Stimulated activated naive B cell treated with anti-CD40 and anti-IgM and Interleukin-4, amounts not matched to agents 10 μg/mL and 1 μg/mL and 100 μg/mL, for 72 hours (primary cell): Measurements from ENCODE around the gene ABCC5.

Experiments
- ATAC-seq, 2 donors: fragments of 150-1000 bp; cut with Tn5 transposase; replicated peaks; 2 replicates each; pipeline ENCODE4 v1.10.0; 2021; ENCODE audit warnings: moderate library complexity in 1 of 2
- DNase-seq: peaks from one replicate; pipeline ENCODE4 v3.0.0; 2021
- H3K27ac Mint-ChIP-seq: one replicate; pipeline ENCODE4 v1.8.0; 2022; ENCODE audit warnings: mild to moderate bottlenecking, mixed read lengths
- H3K27me3 Mint-ChIP-seq, 2 donors: one replicate each; pipeline ENCODE4 v1.8.0; 2022; ENCODE audit warnings: mixed read lengths in 2 of 2
- H3K36me3 Mint-ChIP-seq, 2 donors: one replicate each; pipeline ENCODE4 v1.8.0; 2022; ENCODE audit warnings: mixed read lengths in 2 of 2, mild to moderate bottlenecking in 1 of 2
- H3K4me1 Mint-ChIP-seq, 2 donors: one replicate each; pipeline ENCODE4 v1.8.0; 2022; ENCODE audit warnings: mixed read lengths in 2 of 2, mild to moderate bottlenecking in 1 of 2
- H3K4me3 Mint-ChIP-seq, 2 donors: one replicate each; pipeline ENCODE4 v1.8.0; 2022; ENCODE audit warnings: mild to moderate bottlenecking in 2 of 2, mixed read lengths in 2 of 2, moderate library complexity in 1 of 2
- H3K9me3 Mint-ChIP-seq, 2 donors: one replicate each; pipeline ENCODE4 v1.8.0; 2022; ENCODE audit warnings: mixed read lengths in 2 of 2, mild to moderate bottlenecking in 1 of 2

ABCC5 gene

GRCh38 chr3:183943739-183944138 lies 73.9 kb downstream of the ABCC5 start:
- no peak overlapping the region for H3K27ac Mint-ChIP-seq
- no peak for DNase-seq
- no peaks in the 10 kb centered on the region for H3K27me3 Mint-ChIP-seq
- H3K9me3 Mint-ChIP-seq: no peaks in the 10 kb centered on the region
- H3K4me1 Mint-ChIP-seq: no peaks in the 10 kb centered on the region
- H3K36me3 Mint-ChIP-seq: peaks cover 21 to 31% of the 10 kb centered on the region in 2 donors
- no peak for ATAC-seq
- no peak overlapping the region for H3K4me3 Mint-ChIP-seq

GRCh38 chr3:183941216-183941615 lies 76.5 kb downstream of the ABCC5 start:
- Mint-ChIP-seq H3K4me3 (no peak overlapping the region), H3K27me3 (no peaks in the 10 kb centered on the region), H3K36me3 (peaks cover 21 to 41% of the 10 kb centered on the region in 2 donors), H3K4me1 (peaks cover 0 to 3% of the 10 kb centered on the region in 2 donors), H3K27ac (no peak overlapping the region), H3K9me3 (no peaks in the 10 kb centered on the region)
- ATAC-seq (no peak), DNase-seq (no peak)

GRCh38 chr3:183937601-183938286 lies 79.9 kb downstream of the ABCC5 start:
- no peak overlapping the region for H3K4me3 Mint-ChIP-seq
- peak in 1 of 2 donors; percentile 46 for ATAC-seq
- H3K36me3 Mint-ChIP-seq: peaks cover 18 to 35% of the 10 kb centered on the region in 2 donors
- no peaks in the 10 kb centered on the region for H3K27me3 Mint-ChIP-seq
- DNase-seq: no peak
- no peaks in the 10 kb centered on the region for H3K9me3 Mint-ChIP-seq
- H3K27ac Mint-ChIP-seq: no peak overlapping the region
- H3K4me1 Mint-ChIP-seq: peaks cover 0 to 3% of the 10 kb centered on the region in 2 donors

DNA sequence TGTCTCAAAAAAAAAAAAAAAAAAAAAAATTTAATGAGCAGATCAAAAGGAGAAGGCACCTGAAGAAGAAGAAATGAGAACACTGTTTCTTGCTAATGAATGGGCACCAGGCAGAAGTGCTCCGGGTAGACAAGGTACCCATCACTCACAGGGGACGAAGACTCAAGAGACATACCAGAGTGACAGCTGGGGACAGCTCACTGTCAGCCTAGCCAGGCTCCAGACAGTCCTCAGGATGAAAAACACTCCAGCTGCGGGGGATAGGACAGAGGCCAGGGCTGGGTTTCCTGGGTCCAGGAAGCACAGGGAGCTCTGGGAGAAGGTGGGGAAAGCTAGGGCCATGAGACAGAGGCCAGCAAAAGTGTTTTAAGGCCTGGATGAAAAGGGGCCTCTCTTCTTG lies 84.5 kb downstream of the ABCC5 start:
- Mint-ChIP-seq H3K4me3 (no peak overlapping the region), H3K9me3 (no peaks in the 10 kb centered on the region), H3K27ac (no peak overlapping the region), H3K27me3 (no peaks in the 10 kb centered on the region), H3K36me3 (peaks cover 20 to 44% of the 10 kb centered on the region in 2 donors), H3K4me1 (peaks cover 0 to 3% of the 10 kb centered on the region in 2 donors)
- DNase-seq (no peak), ATAC-seq (no peak)

DNA sequence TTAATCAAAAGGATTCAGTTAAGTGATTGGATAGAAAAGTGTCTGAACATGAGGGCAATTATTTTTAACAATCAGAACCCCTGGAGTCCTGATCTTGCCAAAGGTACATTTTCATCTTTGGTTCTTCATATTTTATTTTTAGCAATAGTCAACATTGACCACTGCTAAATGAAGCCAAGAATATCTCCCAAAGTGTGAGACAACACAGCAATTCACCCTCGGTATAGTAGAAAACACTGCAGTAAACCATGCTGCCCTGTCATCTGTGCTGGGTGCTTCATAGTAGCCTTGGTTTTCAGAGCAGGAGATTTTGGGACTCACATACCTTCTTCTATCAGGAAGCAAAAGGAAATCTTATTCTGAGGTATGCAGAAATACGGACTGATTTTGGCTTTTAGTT lies 85.8 kb downstream of the ABCC5 start:
- no peaks in the 10 kb centered on the region for H3K4me1 Mint-ChIP-seq
- H3K27ac Mint-ChIP-seq: no peak overlapping the region
- DNase-seq: no peak
- no peaks in the 10 kb centered on the region for H3K9me3 Mint-ChIP-seq
- no peaks in the 10 kb centered on the region for H3K27me3 Mint-ChIP-seq
- no peak overlapping the region for H3K4me3 Mint-ChIP-seq
- ATAC-seq: no peak
- H3K36me3 Mint-ChIP-seq: peaks cover 20 to 37% of the 10 kb centered on the region in 2 donors

GRCh38 chr3:183930086-183930485 lies 87.6 kb downstream of the ABCC5 start:
- Mint-ChIP-seq H3K9me3 (no peaks in the 10 kb centered on the region), H3K4me1 (no peaks in the 10 kb centered on the region), H3K36me3 (peaks cover 16 to 31% of the 10 kb centered on the region in 2 donors), H3K4me3 (no peak overlapping the region), H3K27me3 (no peaks in the 10 kb centered on the region), H3K27ac (no peak overlapping the region)
- ATAC-seq (no peak), DNase-seq (no peak)

DNA sequence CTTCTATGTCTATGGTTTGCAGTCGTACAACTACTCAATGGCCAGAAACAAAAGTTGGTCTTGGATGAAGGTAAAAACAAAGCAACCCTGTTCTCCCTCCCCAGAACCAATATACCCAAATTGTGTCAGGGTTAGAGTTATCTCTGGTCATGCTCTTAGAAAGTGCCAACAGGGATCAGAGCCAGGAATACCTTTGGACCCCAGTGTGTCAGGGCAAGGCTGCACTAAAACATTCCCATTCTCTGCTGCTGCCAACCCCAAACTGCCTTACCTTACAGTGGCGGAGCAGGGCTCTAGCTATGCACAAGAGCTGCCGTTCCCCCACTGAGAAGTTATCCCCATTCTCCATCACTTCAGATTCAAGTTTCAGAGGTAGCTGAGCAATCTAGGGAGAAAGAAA lies 90.6 kb downstream of the ABCC5 start:
- DNase-seq: no peak
- ATAC-seq: no peak

GRCh38 chr3:183924956-183925355 lies 92.7 kb downstream of the ABCC5 start:
- H3K36me3 Mint-ChIP-seq: peaks cover 24 to 34% of the 10 kb centered on the region in 2 donors
- no peak overlapping the region for H3K4me3 Mint-ChIP-seq
- ATAC-seq (no peak), DNase-seq (no peak)
- no peaks in the 10 kb centered on the region for H3K27me3 Mint-ChIP-seq
- H3K9me3 Mint-ChIP-seq: no peaks in the 10 kb centered on the region
- no peaks in the 10 kb centered on the region for H3K4me1 Mint-ChIP-seq
- H3K27ac Mint-ChIP-seq: no peak overlapping the region

More for the DNA sequence above, 90.6 kb downstream of the ABCC5 start:
- Mint-ChIP-seq H3K36me3 (peaks cover 24 to 35% of the 10 kb centered on the region in 2 donors), H3K27ac (no peak overlapping the region), H3K9me3 (no peaks in the 10 kb centered on the region), H3K4me1 (no peaks in the 10 kb centered on the region), H3K4me3 (no peak overlapping the region), H3K27me3 (no peaks in the 10 kb centered on the region)

- H3K4me3 Mint-ChIP-seq: no peak overlapping the region
- no peaks in the 10 kb centered on the region for H3K27me3 Mint-ChIP-seq
- no peaks in the 10 kb centered on the region for H3K9me3 Mint-ChIP-seq
- DNase-seq (no peak), ATAC-seq (no peak)
- no peak overlapping the region for H3K27ac Mint-ChIP-seq
- no peaks in the 10 kb centered on the region for H3K4me1 Mint-ChIP-seq
- H3K36me3 Mint-ChIP-seq: peaks cover 28 to 33% of the 10 kb centered on the region in 2 donors
These were observed 93.1 kb downstream of the ABCC5 start for GRCh38 chr3:183924543-183924942.

GRCh38 chr3:183922421-183922820 lies 95.3 kb downstream of the ABCC5 start:
- no peak overlapping the region for H3K27ac Mint-ChIP-seq
- H3K36me3 Mint-ChIP-seq: peaks cover 27 to 28% of the 10 kb centered on the region in 2 donors
- no peak overlapping the region for H3K4me3 Mint-ChIP-seq
- H3K4me1 Mint-ChIP-seq: no peaks in the 10 kb centered on the region
- H3K9me3 Mint-ChIP-seq: no peaks in the 10 kb centered on the region
- no peaks in the 10 kb centered on the region for H3K27me3 Mint-ChIP-seq
- ATAC-seq (no peak), DNase-seq (no peak)

DNA sequence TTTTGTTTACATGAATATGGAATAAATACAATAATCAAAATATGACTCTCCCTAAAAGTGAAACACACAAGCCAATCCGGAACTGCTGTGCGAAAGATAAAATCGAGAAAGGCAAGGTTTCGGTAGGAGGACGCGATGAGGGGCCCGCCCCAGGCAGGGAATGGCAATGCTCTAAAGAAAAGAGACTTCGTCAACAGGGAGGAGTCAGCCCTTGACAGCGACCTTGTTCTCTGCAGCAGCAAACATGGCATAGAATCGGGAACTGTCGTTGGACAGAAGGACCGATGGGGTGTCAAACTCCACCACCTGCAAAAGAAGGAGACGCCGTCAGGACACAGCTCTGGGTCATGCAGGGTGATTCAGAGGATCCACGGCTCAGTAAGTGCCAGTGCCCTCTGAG lies 96.6 kb downstream of the ABCC5 start:
- Mint-ChIP-seq H3K27ac (no peak overlapping the region), H3K4me3 (no peak overlapping the region), H3K36me3 (peaks cover 18 to 22% of the 10 kb centered on the region in 2 donors), H3K27me3 (no peaks in the 10 kb centered on the region), H3K4me1 (no peaks in the 10 kb centered on the region), H3K9me3 (no peaks in the 10 kb centered on the region)
- no peak for DNase-seq
- no peak for ATAC-seq

- no peaks in the 10 kb centered on the region for H3K27me3 Mint-ChIP-seq
- peaks cover 18 to 22% of the 10 kb centered on the region in 2 donors for H3K36me3 Mint-ChIP-seq
- no peak overlapping the region for H3K27ac Mint-ChIP-seq
- no peaks in the 10 kb centered on the region for H3K9me3 Mint-ChIP-seq
- H3K4me1 Mint-ChIP-seq: no peaks in the 10 kb centered on the region
- DNase-seq (no peak), ATAC-seq (no peak)
- no peak overlapping the region for H3K4me3 Mint-ChIP-seq
These were observed 97.3 kb downstream of the ABCC5 start for GRCh38 chr3:183920416-183920815.

- Mint-ChIP-seq H3K36me3 (peaks cover 15 to 16% of the 10 kb centered on the region in 2 donors), H3K9me3 (no peaks in the 10 kb centered on the region), H3K4me3 (no peak overlapping the region), H3K27me3 (no peaks in the 10 kb centered on the region), H3K27ac (no peak overlapping the region), H3K4me1 (no peaks in the 10 kb centered on the region)
- ATAC-seq: no peak
- DNase-seq: no peak
These were observed 99.5 kb downstream of the ABCC5 start for GRCh38 chr3:183918178-183918577.

- no peak overlapping the region for H3K27ac Mint-ChIP-seq
- H3K4me3 Mint-ChIP-seq: no peak overlapping the region
- no peaks in the 10 kb centered on the region for H3K9me3 Mint-ChIP-seq
- H3K4me1 Mint-ChIP-seq: no peaks in the 10 kb centered on the region
- no peaks in the 10 kb centered on the region for H3K27me3 Mint-ChIP-seq
- peaks cover 12 to 15% of the 10 kb centered on the region in 2 donors for H3K36me3 Mint-ChIP-seq
- DNase-seq (no peak), ATAC-seq (no peak)
These were observed 99.9 kb downstream of the ABCC5 start for GRCh38 chr3:183917776-183918175.

- no peak for DNase-seq
- H3K4me3 Mint-ChIP-seq: no peak overlapping the region
- H3K4me1 Mint-ChIP-seq: no peaks in the 10 kb centered on the region
- ATAC-seq: no peak
- no peak overlapping the region for H3K27ac Mint-ChIP-seq
- peaks cover 7% of the 10 kb centered on the region in 2 donors for H3K27me3 Mint-ChIP-seq
- peaks cover under 1 to 5% of the 10 kb centered on the region in 2 donors for H3K36me3 Mint-ChIP-seq
- no peaks in the 10 kb centered on the region for H3K9me3 Mint-ChIP-seq
These were observed 102.8 kb downstream of the ABCC5 start for GRCh38 chr3:183914856-183915255.
